ENCODE measurements around the gene CALCOCO1. TPM values are rescaled to one million over a fixed set of nuclear protein-coding genes. Genes with fewer than 3 reads are reported as not detected.

CALCOCO1 gene
- total RNA-seq, 4 donors from 2014 or later: 118 to 186 (median 168) TPM

- Histone ChIP-seq H3K27me3 (peaks cover 96% of the 10 kb centered on the region), H3K4me3 (no peak overlapping the region), H3K27ac (no peak overlapping the region), H3K36me3 (no peaks in the 10 kb centered on the region), H3K4me1 (peaks cover 4 to 15% (median 9%) of the 10 kb centered on the region in 4 donors), H3K9me3 (no peaks in the 10 kb centered on the region)
- in situ Hi-C loops (cut with MboI; ENCODE audit: low pct_ligation_motif_present in 1 of 4, low pct_unique_long_range_greater_than_20kb in 1 of 4, low sequenced_read_pairs in 3 of 4): loop anchor here (5.0 to 25.0 kb wide), 3 partner anchors 42 to 487 kb away; partner anchors contain the start of gene SMUG1 (in 1 of the 4)
- intact Hi-C loops (cut with DNase I; ENCODE audit: low total_unique reads): loop anchor here (5.0 kb wide), 1 partner anchor 47 kb away; no protein-coding TSS in a partner anchor
- no peak for TF ChIP-seq EP300 (IDR thresholded peaks at IDR 0.05; ENCODE audit: low read depth)
- no peak for DNase-seq
- WGBS, 2 donors (ENCODE audit: low coverage in 1 of 2): 45 to 52% methylated on average over 5 to 6 of the region's 6 CpGs
These were observed 26.7 kb downstream of the CALCOCO1 start for GRCh38 chr12:53700567-53700966.

- Histone ChIP-seq H3K36me3 (no peaks in the 10 kb centered on the region), H3K27ac (no peak overlapping the region), H3K27me3 (peaks cover 96% of the 10 kb centered on the region), H3K4me1 (peaks cover 9 to 24% (median 16%) of the 10 kb centered on the region in 4 donors), H3K4me3 (no peak overlapping the region), H3K9me3 (no peaks in the 10 kb centered on the region)
- TF ChIP-seq POLR2AphosphoS5 (IDR thresholded peaks at IDR 0.05) (no peak), EP300 (IDR thresholded peaks at IDR 0.05; ENCODE audit: low read depth) (no peak), POLR2A (IDR thresholded peaks at IDR 0.05) (no peak)
- TF ChIP-seq, protein P1, sequence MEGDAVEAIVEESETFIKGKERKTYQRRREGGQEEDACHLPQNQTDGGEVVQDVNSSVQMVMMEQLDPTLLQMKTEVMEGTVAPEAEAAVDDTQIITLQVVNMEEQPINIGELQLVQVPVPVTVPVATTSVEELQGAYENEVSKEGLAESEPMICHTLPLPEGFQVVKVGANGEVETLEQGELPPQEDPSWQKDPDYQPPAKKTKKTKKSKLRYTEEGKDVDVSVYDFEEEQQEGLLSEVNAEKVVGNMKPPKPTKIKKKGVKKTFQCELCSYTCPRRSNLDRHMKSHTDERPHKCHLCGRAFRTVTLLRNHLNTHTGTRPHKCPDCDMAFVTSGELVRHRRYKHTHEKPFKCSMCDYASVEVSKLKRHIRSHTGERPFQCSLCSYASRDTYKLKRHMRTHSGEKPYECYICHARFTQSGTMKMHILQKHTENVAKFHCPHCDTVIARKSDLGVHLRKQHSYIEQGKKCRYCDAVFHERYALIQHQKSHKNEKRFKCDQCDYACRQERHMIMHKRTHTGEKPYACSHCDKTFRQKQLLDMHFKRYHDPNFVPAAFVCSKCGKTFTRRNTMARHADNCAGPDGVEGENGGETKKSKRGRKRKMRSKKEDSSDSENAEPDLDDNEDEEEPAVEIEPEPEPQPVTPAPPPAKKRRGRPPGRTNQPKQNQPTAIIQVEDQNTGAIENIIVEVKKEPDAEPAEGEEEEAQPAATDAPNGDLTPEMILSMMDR (IDR thresholded peaks at IDR 0.05): no peak
- in situ Hi-C loops (cut with MboI; ENCODE audit: low pct_ligation_motif_present in 1 of 4, low pct_unique_long_range_greater_than_20kb in 1 of 4, low sequenced_read_pairs in 3 of 4): loop anchor here (5.0 to 25.0 kb wide), 3 partner anchors 43 to 488 kb away; partner anchors contain the start of gene SMUG1 (in 1 of the 4)
- no peak for DNase-seq
- intact Hi-C loops (cut with DNase I; ENCODE audit: low total_unique reads): loop anchor here (5.0 kb wide), 1 partner anchor 48 kb away; no protein-coding TSS in a partner anchor
- 14 to 47% methylated on average over 2 to 5 of the region's 5 CpGs for WGBS, 2 donors (ENCODE audit: low coverage in 1 of 2)
These were observed 27.6 kb downstream of the CALCOCO1 start for GRCh38 chr12:53699678-53700025.

DNA sequence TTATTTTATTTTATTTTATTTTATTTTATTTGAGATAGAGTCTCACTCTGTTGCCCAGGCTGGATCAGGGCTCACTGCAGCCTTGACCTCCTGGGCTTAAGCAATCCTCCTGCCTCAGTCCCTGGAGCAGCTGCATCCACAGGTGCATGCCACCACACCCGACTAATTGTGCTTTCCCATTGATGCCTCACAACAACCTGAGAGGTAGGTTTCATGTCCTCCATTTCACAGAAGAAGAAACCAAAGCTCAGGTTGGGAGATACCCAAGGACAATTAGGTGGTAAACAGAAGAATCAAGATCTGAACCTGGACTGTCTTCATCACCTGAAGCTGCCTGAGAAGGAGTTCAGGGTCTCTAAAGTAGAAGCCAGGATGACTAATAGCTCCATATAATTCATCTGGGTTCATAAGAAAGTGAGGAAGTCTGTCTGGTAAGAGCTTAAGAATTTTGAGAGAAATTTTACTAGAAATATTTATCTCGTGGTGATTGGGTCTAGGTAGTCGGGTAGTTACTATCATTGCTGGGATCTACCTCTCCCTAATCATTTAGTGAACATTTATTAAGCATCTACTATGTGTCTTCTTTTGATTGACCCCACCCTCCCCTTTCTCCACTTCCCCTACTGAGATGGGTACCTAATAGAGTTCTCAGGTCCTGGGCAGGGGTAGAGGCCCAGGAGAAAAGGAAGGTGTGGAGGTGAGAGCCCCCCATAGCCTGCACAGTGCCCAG lies 28.1 kb downstream of the CALCOCO1 start:
- H3K4me3 ChIP-seq: no peak overlapping the region
- intact Hi-C loops (cut with DNase I; ENCODE audit: low total_unique reads): no loop called here
- no peaks in the 10 kb centered on the region for H3K9me3 ChIP-seq
- in situ Hi-C loops (cut with MboI; ENCODE audit: low pct_ligation_motif_present in 1 of 4, low pct_unique_long_range_greater_than_20kb in 1 of 4, low sequenced_read_pairs in 3 of 4): no loop called here
- peaks cover 9 to 25% (median 16%) of the 10 kb centered on the region in 4 donors for H3K4me1 ChIP-seq
- WGBS, 2 donors (ENCODE audit: low coverage in 1 of 2): 37 to 71% methylated on average over 2 to 3 of the region's 3 CpGs
- H3K27me3 ChIP-seq: peaks cover 96% of the 10 kb centered on the region
- H3K27ac ChIP-seq: no peak overlapping the region
- no peak for DNase-seq
- TF ChIP-seq, protein P1 (IDR thresholded peaks at IDR 0.05): no peak
- no peak for TF ChIP-seq POLR2A (IDR thresholded peaks at IDR 0.05)
- TF ChIP-seq POLR2AphosphoS5 (IDR thresholded peaks at IDR 0.05): no peak
- TF ChIP-seq EP300 (IDR thresholded peaks at IDR 0.05; ENCODE audit: low read depth): no peak
- H3K36me3 ChIP-seq: no peaks in the 10 kb centered on the region

DNA sequence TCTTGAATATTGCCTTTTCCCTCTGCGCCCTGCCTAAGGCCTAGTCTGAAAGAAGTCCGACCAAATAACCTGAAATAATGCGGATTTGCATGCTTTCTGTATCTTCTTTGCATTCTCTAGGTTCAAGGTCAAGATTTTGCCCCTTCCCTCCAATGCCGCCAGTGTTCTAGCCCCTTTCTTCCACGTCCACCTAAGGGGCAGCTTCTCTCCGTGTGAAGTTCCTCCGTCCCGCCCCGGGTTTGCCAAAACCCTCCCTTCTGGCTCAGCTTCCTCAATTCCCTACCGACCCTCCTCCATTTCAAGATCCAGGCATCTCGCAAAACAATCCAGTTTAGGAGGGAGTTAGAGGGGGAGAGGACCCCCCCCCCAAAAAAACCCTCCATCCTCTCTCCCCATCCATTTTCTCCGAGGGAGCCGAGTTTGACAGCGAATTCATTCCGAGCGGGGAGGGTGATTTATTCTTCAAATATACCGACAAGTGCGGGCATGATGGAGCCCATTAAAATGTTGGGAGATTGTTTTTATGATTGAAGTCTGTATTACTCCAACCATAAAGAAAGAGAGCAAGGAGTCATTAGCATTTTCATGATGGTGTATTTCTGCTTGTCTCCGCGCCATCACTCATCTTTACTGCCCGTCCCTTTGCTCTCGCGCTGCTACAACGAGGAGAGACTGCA lies 30.5 kb downstream of the CALCOCO1 start:
- H3K36me3 ChIP-seq: no peaks in the 10 kb centered on the region
- H3K27me3 ChIP-seq: peaks cover 97% of the 10 kb centered on the region
- no peak overlapping the region for H3K27ac ChIP-seq
- no peaks in the 10 kb centered on the region for H3K9me3 ChIP-seq
- no peak for TF ChIP-seq POLR2AphosphoS5 (IDR thresholded peaks at IDR 0.05)
- no peak for TF ChIP-seq POLR2A (IDR thresholded peaks at IDR 0.05)
- no peak for TF ChIP-seq EP300 (IDR thresholded peaks at IDR 0.05; ENCODE audit: low read depth)
- TF ChIP-seq, protein P1 (IDR thresholded peaks at IDR 0.05): no peak
- WGBS, 2 donors (ENCODE audit: low coverage in 1 of 2): 17 to 29% methylated on average over 8 to 24 of the region's 24 CpGs
- peaks cover 9 to 25% (median 16%) of the 10 kb centered on the region in 4 donors for H3K4me1 ChIP-seq
- in situ Hi-C loops (cut with MboI; ENCODE audit: low pct_ligation_motif_present in 1 of 4, low pct_unique_long_range_greater_than_20kb in 1 of 4, low sequenced_read_pairs in 3 of 4): no loop called here
- intact Hi-C loops (cut with DNase I; ENCODE audit: low total_unique reads): no loop called here
- peak overlapping the region in 2 of 4 donors; percentile 26 to 32 for H3K4me3 ChIP-seq
- DNase-seq: no peak

Measured in transverse colon (tissue), 4 donors.